ENCODE measurements around the gene CDC14A.
"Not testable (repeated sequence)": the region's sequence is repeated elsewhere in the genome, so short reads cannot be mapped to it uniquely, and the experiment has no call there.

Gene CDC14A

GRCh38 chr1:100404821-100405220, 52.5 kb downstream of the CDC14A start:
- DNase-seq (ENCODE audit: low spot score): no peak

GRCh38 chr1:100405902-100406301, 53.6 kb downstream of the CDC14A start:
- DNase-seq (ENCODE audit: low spot score): not testable (repeated sequence)

- DNase-seq (ENCODE audit: low spot score): not testable (repeated sequence)
Measured at GRCh38 chr1:100407390-100407789, 55.1 kb downstream of the CDC14A start.

GRCh38 chr1:100411019-100411418, 58.7 kb downstream of the CDC14A start:
- no peak for DNase-seq (ENCODE audit: low spot score)

DNA sequence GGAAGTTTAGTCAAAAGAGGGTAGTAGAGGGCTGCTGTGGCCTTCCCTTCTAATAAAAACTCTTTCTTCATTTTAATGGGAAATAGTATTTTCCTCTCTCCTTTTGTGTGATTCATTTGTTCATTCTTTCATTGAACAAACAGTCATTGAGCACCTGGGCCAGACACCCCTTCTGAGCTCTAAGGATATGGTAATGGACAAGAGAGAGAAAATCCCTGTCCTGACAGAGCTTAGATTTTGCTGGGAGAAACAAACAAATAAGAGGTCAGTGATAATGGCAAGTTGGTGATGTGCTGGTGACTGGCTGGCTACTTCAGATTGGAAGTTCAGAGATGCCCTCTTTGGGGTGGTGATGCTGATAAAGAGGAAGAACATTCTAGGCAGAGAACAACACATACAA, 59.3 kb downstream of the CDC14A start:
- DNase-seq (ENCODE audit: low spot score): no peak

DNA sequence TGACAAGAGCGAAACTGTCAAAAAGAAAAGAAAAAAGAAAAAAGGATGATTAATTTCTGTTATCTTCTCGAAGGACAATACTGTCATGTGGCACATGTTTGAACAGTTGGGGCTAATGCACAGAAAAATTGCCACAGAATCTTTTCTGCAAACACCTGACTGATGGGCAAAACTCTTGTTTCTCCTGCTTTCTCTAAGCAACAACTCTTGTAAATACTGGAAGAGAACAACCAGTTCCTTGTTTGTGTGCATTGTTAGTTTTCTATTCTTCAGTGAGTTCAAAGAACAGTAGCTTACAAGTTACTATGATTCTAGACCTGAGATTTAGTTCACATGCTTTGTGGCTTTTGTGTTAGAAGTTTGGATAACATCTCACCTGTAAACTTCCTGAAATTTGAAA, 60.7 kb downstream of the CDC14A start:
- DNase-seq (ENCODE audit: low spot score): peak; percentile 17

- no peak for DNase-seq (ENCODE audit: low spot score)
Measured at GRCh38 chr1:100414693-100415497, 62.6 kb downstream of the CDC14A start.

DNA sequence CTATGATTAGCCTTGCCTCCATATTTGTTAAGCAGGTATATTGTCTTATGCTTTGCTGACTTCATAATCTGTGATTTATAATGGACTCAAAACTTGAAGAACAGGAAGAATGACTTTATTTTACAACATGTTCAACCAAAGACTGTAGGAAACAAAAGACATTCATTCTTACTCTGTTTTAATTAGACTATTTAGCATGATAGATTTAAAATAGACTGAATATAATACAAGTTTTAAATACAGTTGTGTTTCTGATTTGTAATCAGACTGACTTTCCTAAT, 63.1 kb downstream of the CDC14A start:
- DNase-seq (ENCODE audit: low spot score): no peak

GRCh38 chr1:100419072-100419471, 66.8 kb downstream of the CDC14A start:
- no peak for DNase-seq (ENCODE audit: low spot score)

- no peak for DNase-seq (ENCODE audit: low spot score)
Measured at GRCh38 chr1:100422065-100422464, 69.8 kb downstream of the CDC14A start.

DNA sequence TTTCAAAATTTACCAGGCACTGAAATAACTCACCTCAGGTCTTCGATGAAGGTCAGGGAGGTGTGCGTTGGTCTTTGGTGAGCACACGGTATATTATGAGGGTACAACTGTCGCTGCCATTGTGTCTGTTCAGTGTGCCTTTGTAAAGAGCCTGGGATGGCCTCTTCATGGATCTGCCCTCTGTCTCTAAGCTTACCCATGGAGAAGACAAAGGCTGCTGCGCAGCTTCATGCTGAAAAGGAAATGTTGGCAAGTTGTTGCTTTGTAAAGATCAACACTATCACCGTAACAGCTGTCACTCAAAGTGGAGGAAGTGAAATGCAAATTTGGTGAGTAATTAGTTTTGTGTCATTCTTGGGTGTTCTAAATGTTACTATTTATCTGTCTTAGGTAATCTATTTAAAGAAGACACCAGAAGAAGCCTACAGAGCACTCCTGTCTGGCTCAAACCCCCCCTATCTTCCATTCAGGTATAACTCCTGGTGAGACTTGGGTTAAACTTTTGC, 71.6 kb downstream of the CDC14A start:
- DNase-seq (ENCODE audit: low spot score): no peak

GRCh38 chr1:100428160-100428559, 75.9 kb downstream of the CDC14A start:
- no peak for DNase-seq (ENCODE audit: low spot score)

- no peak for DNase-seq (ENCODE audit: low spot score)
Measured at GRCh38 chr1:100430325-100430756, 78.0 kb downstream of the CDC14A start.

DNA sequence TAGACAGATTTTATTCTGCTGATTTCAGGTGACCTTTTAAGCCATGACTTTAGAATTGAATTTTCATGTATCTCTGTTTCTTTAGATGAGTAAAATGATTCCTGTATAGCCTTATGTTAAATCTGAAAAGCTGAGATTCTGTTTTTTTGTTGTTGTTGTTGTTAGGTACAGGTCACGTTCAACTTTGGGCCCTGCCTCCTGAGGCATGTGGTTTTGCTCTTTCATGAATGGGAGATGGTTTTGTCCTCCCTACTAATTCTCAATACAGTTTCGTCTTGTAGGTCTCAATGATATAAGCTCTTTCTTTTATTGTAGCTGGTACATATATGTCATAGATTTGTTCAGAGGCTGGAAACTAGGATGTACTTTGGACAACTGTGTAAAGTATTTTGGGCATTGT, 79.6 kb downstream of the CDC14A start:
- no peak for DNase-seq (ENCODE audit: low spot score)

- no peak for DNase-seq (ENCODE audit: low spot score)
Measured at GRCh38 chr1:100433563-100433962, 81.3 kb downstream of the CDC14A start.

- DNase-seq (ENCODE audit: low spot score): no peak
Measured at GRCh38 chr1:100434831-100435230, 82.5 kb downstream of the CDC14A start.

- DNase-seq (ENCODE audit: low spot score): no peak
Measured at GRCh38 chr1:100438375-100438774, 86.1 kb downstream of the CDC14A start.

DNA sequence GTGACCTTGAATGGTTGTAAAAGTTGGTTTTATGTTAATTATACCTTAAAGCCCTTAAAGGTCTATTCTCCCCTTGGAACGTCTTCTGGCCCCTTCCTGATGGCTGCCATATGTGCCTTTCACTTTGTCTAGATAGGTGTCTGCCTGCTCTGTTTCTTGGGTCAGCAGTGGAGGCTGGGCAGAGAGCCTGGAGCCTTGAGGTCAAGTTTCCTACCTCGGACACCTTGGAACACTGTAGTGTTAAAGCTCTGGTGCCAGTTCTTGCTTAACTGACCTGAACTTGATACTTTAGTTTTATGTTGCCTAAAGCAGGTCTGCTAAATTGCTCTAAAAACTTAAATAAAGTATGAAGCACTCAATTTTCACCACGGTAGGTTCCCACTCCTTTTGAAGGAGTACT, 86.5 kb downstream of the CDC14A start:
- no peak for DNase-seq (ENCODE audit: low spot score)

- DNase-seq (ENCODE audit: low spot score): no peak
Measured at GRCh38 chr1:100440075-100440809, 87.9 kb downstream of the CDC14A start.

DNA sequence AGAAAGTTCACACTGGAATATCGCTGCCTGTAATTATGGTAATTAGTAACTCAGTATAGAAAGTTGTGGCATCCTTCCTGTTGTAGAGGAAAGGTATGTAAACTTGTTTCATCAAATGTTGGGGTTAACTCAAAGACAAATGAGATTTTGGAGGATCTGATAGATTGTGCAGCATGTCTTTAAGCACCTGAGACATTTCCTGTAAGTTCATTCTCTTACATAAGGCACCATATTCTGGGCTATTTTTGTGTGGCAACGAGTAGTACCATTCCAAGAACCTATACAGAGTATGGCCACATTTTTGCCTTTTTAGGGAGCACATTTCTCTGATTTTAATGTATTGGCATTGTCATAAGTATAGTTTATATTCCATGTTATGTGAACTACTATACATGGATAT, 88.8 kb downstream of the CDC14A start:
- DNase-seq (ENCODE audit: low spot score): no peak

GRCh38 chr1:100441651-100442050, 89.3 kb downstream of the CDC14A start:
- DNase-seq (ENCODE audit: low spot score): no peak

GRCh38 chr1:100443811-100444571, 91.7 kb downstream of the CDC14A start:
- DNase-seq (ENCODE audit: low spot score): no peak

DNA sequence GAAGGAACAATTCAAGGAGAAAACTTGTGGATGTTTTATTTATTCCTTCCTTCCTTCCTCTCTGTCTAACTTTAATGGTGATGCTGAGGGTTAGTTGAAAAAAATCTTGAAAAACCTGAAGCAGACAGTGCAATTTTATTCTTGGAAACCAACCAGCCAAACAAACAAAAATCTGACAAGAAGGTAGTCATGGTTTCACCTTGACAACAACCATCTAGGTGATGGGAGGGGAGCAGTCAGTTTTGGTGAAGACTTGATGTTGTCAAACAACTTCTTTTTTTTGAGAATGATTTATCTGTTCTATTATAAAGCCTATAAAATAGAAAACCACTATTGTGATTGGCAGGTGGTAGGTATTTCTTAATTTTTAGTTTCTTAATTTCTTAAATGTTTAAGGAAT, 93.3 kb downstream of the CDC14A start:
- DNase-seq (ENCODE audit: low spot score): no peak

All from pons (tissue), 1 donor.